Parathyroid adenoma (tissue), 2 donors: ENCODE data around the gene USP22.
A peak's percentile ranks its signal among the peaks of the same experiment; 100 is the strongest.

Experiments used
- H2AFZ ChIP-seq: fragments of 300-600 bp; sonication (generic); one replicate; pipeline ENCODE4 v1.7.0; 2017; ENCODE audit warnings: antibody characterized with exemption, mild to moderate bottlenecking
- H3K27ac ChIP-seq: fragments of 300-600 bp; sonication (generic); one replicate; pipeline ENCODE4 v1.7.0; 2017
- H3K27me3 ChIP-seq: fragments of 300-600 bp; sonication (generic); one replicate; pipeline ENCODE4 v1.7.0; 2017; ENCODE audit warnings: low read length; ENCODE audit not compliant: control insufficient read depth, insufficient read depth
- H3K36me3 ChIP-seq: fragments of 300-600 bp; sonication (generic); one replicate; pipeline ENCODE4 v1.7.0; 2017; ENCODE audit warnings: low read length; ENCODE audit not compliant: control insufficient read depth, insufficient read depth
- H3K4me1 ChIP-seq: fragments of 300-600 bp; sonication (generic); one replicate; pipeline ENCODE4 v1.7.0; 2017; ENCODE audit warnings: control low read depth
- H3K4me2 ChIP-seq: fragments of 300-600 bp; sonication (generic); one replicate; pipeline ENCODE4 v1.7.0; 2017; ENCODE audit warnings: low read length
- H3K4me3 ChIP-seq: fragments of 300-600 bp; sonication (generic); one replicate; pipeline ENCODE4 v1.7.0; 2017; ENCODE audit warnings: low read depth, low read length
- H3K79me2 ChIP-seq: fragments of 300-600 bp; sonication (generic); one replicate; pipeline ENCODE4 v1.7.0; 2017; ENCODE audit warnings: control low read depth
- H3K9ac ChIP-seq: fragments of 300-600 bp; sonication (generic); one replicate; pipeline ENCODE4 v1.7.0; 2017; ENCODE audit warnings: mild to moderate bottlenecking
- H3K9me3 ChIP-seq: fragments of 300-600 bp; sonication (generic); one replicate; pipeline ENCODE4 v1.7.0; 2017; ENCODE audit warnings: low read length; ENCODE audit not compliant: control insufficient read depth
- CTCF ChIP-seq: fragments of 300-600 bp; sonication (generic); IDR thresholded peaks from one replicate; pipeline ENCODE4 v1.7.0; 2017; ENCODE audit warnings: antibody characterized with exemption, mild to moderate bottlenecking
- donor health status: primary hyperparathyroidism.

USP22 gene

GRCh38 chr17:21043296-21044232 lies 753 bp upstream of the USP22 start:
- Histone ChIP-seq H3K4me2 (peak overlapping the region; percentile 80), H2AFZ (peak overlapping the region; percentile 89), H3K27ac (peak overlapping the region; percentile 90), H3K9ac (peak overlapping the region; percentile 14), H3K9me3 (no peaks in the 10 kb centered on the region), H3K4me3 (peak overlapping the region; percentile 65), H3K4me1 (peaks cover 8% of the 10 kb centered on the region), H3K79me2 (peaks cover 28% of the 10 kb centered on the region), H3K36me3 (no peaks in the 10 kb centered on the region), H3K27me3 (no peaks in the 10 kb centered on the region)
- TF ChIP-seq CTCF, result peak; percentile 95

GRCh38 chr17:21041741-21042457 lies 912 bp downstream of the USP22 start:
- Histone ChIP-seq H3K27me3 (no peaks in the 10 kb centered on the region), H3K4me1 (peaks cover 8% of the 10 kb centered on the region), H2AFZ (peak overlapping the region; percentile 29), H3K4me2 (peak overlapping the region; percentile 79), H3K4me3 (peak overlapping the region; percentile 87), H3K27ac (peak overlapping the region; percentile 99), H3K36me3 (no peaks in the 10 kb centered on the region), H3K79me2 (peaks cover 39% of the 10 kb centered on the region), H3K9ac (peak overlapping the region; percentile 97), H3K9me3 (no peaks in the 10 kb centered on the region)
- TF ChIP-seq CTCF, result no peak

GRCh38 chr17:21039839-21040575 lies 2.8 kb downstream of the USP22 start:
- Histone ChIP-seq H3K27me3 (no peaks in the 10 kb centered on the region), H3K36me3 (no peaks in the 10 kb centered on the region), H3K9me3 (no peaks in the 10 kb centered on the region), H3K4me3 (peak overlapping the region; percentile 87), H3K4me1 (peaks cover 13% of the 10 kb centered on the region), H2AFZ (no peak overlapping the region), H3K27ac (peak overlapping the region; percentile 99), H3K4me2 (peak overlapping the region; percentile 79), H3K9ac (no peak overlapping the region), H3K79me2 (peaks cover 52% of the 10 kb centered on the region)
- TF ChIP-seq CTCF, result peak; percentile 39

GRCh38 chr17:21037117-21037803 lies 5.6 kb downstream of the USP22 start:
- Histone ChIP-seq H3K27me3 (no peaks in the 10 kb centered on the region), H3K27ac (no peak overlapping the region), H3K9ac (no peak overlapping the region), H3K36me3 (no peaks in the 10 kb centered on the region), H3K4me3 (no peak overlapping the region), H3K4me1 (peaks cover 16% of the 10 kb centered on the region), H3K4me2 (peak overlapping the region; percentile 5), H2AFZ (no peak overlapping the region), H3K9me3 (no peaks in the 10 kb centered on the region), H3K79me2 (peaks cover 69% of the 10 kb centered on the region)
- no peak for TF ChIP-seq CTCF
